GM10266 (cell line): Measurements from ENCODE around the gene ITGA11.

ENCODE experiments used
- DNase-seq: peaks from one replicate; pipeline ENCODE4 v3.0.0; 2012; ENCODE audit errors: extremely low spot score
- TF ChIP-seq, protein P1 (sequence below): IDR thresholded peaks from 2 replicates; pipeline ENCODE4 v1.5.1; 2012; ENCODE audit warnings: mild to moderate bottlenecking, low read depth; ENCODE audit not compliant: control insufficient read depth, insufficient read depth; ENCODE audit errors: missing control alignments

The ITGA11 gene

DNA sequence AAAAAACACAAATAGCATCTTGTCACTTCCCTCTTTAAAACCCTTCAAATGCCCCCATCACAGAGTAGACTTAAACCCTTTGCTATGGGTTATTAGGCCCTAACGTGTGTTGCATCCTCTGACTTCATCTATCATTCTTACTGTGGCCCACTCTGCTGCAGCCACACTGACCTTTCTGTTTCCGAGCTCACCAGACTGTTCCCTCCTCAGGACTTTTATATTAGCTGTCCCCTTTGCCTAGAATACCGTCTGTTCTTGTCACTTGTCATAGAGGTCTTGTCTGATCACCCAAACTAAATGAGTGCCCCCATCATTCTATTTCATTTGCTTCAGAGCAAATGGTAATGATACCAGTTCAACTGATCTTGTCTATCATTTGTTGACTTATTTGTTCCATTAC lies 155.3 kb downstream of the ITGA11 start:
- peak; percentile 19 for DNase-seq
- TF ChIP-seq, protein P1, sequence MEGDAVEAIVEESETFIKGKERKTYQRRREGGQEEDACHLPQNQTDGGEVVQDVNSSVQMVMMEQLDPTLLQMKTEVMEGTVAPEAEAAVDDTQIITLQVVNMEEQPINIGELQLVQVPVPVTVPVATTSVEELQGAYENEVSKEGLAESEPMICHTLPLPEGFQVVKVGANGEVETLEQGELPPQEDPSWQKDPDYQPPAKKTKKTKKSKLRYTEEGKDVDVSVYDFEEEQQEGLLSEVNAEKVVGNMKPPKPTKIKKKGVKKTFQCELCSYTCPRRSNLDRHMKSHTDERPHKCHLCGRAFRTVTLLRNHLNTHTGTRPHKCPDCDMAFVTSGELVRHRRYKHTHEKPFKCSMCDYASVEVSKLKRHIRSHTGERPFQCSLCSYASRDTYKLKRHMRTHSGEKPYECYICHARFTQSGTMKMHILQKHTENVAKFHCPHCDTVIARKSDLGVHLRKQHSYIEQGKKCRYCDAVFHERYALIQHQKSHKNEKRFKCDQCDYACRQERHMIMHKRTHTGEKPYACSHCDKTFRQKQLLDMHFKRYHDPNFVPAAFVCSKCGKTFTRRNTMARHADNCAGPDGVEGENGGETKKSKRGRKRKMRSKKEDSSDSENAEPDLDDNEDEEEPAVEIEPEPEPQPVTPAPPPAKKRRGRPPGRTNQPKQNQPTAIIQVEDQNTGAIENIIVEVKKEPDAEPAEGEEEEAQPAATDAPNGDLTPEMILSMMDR: no peak

DNA sequence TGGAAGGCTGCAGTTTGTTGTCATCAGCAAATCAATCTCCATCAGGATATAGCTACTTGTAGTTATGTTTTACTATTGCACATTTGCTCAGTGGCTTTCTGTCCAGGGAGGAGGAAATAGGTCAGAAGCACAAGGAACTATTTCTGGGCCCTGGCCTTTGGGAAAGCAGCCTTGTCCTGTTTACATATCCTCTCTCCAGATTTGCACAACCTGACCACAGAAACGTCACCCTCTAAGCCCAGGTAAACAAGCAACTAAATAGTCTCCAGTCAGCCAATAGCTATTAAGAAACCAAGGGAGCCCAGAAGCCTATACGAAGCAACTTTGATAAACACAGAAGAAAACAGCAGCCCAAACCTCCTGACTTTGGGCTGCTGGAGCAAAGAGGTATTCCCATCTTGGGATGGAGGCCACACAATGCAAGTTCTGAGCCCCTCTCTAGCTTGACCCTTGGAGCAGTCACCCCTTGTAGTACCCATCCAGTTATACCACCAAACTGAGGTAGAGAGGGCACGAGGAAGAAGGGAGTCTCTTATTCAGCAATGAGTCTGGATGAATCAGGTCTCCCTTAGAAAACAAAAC lies 156.7 kb downstream of the ITGA11 start:
- no peak for DNase-seq

DNA sequence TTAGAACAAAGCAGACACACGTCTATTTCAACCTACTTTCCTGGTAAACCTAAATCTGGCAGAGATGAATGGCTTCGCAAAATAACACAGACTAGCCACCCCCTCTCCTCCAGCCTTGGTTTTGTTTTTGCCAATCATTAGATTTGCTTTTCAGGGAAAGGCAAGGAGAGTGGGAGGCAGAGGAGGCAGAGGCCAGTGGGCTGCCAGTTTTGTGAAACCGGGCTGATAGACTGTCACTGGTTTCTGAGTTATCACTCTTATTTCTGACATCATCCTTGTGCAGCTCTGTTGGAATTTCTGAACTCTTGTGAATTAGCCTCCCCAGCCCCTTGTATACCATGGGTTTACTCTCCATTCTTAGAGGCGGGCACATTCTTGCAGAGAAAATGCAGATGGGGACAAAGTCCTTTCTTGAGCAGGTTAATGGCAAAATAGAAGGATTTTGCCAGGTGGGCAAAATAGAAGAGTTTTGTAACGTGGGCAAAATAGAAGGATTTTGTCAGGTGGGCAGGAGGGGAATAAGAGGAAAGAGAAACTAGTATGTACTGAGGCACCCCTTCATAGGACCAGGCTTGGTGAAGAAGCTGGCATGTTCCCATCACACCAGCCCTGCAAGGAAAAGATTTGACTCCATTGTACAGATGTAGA lies 157.6 kb downstream of the ITGA11 start:
- TF ChIP-seq, protein P1: no peak
- DNase-seq: no peak

More for the DNA sequence above, 156.7 kb downstream of the ITGA11 start:
- TF ChIP-seq, protein P1: no peak

DNA sequence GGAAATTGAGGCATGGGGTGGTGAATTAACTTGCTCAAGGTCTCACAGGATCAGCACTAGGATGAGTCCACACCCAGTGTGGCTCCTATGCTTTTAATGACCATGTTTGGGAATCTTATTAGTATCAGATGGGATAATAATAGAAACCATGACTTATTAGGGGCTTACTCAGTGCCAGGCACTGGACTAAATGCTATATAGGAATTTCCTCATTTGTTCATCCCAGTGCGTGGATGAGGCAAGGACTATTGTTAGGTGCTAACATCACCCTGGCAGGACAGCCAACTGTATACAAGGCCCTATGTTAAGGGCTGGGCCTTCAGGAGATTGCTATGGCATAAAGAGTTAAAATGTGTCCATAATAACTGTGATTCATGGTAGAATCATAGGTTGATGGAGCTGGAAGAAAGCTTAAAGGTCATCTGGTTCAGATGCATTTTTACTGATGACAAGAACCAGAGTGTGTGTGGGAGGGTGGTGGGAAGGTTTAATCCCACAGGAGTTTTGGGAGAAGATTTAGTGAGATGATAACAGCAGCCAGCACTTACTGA lies 159.2 kb downstream of the ITGA11 start:
- TF ChIP-seq, protein P1: no peak
- DNase-seq: no peak

DNA sequence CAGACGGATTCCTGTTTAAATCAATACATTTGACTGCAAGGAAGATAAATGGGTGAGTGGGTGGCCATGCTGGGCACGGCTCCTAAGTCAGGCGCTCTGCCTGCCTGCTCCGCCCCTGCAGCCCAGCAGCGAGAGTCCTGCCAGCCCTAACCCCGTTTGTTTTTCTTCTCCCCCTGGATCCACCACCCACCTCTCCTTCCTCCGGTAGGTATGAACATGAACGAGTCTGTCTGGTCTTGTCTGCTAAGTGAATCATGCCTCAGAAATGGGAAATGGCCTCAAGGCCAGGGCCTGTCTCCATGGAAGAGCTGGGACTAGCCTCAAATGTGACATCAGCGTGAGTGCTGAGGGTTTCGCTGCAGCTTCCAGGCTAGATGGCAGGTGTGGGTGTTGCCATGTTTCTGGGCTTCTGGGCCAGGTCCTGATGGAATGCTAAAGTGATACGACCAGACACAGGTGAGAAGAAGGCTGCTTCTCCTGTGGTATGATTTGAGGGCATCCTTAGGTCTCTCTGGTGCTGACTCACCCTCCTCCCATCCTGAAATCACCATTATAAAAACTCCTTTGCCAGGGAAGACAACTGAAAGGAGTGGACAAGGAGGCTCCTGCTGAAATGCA lies 160.0 kb downstream of the ITGA11 start:
- DNase-seq: no peak
- TF ChIP-seq, protein P1: no peak

DNA sequence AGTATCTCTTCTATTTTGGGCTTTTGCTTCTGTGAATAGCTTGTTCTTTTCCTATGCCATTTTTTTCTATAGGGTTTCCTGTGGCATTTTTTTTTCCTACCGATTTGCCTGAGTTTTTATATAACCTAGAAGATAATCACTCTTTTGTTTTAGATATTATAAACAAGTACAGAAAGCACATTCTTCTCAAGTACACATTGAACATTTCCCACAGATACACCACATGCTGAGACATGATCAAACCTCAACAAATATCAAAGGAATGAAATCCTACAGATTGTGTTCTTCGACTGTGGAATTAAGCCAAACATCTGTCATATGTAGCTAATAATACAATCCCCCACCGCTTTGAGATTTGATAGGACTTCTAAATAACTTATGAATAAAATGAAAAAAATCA lies 163.6 kb downstream of the ITGA11 start:
- no peak for DNase-seq
- TF ChIP-seq, protein P1: no peak

DNA sequence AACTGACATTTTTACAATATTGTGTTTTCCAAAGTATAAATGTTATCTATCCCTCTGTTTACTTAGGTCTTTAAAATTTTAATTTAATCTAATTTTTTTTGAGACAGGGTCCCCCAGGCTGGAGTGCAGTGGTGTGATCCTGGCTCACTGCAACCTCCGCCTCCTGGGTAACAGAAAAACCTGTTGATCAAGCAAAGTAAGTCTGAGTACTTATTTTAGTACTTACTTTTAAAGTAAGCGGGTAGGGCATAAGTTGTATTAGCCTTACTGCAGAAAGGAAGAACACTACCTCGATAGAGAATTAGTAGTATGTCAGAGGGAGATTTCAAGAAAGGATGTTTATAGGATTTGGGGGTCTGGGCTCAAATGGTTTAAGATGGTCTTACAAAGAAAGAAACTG lies 166.3 kb downstream of the ITGA11 start:
- TF ChIP-seq, protein P1: no peak
- DNase-seq: no peak
